Endodermal cell (in vitro differentiated cells): Measurements from ENCODE around the gene RBM20. TPM values are rescaled to one million over a fixed set of nuclear protein-coding genes. Genes with fewer than 3 reads are reported as not detected.

Source experiments
- DNase-seq: peaks from one replicate; pipeline ENCODE4 v3.0.0-alpha.2; 2017
- H3K27ac ChIP-seq: 2 replicates; pipeline ENCODE4 v1.5.1; 2013; ENCODE audit warnings: mild to moderate bottlenecking, low read depth, low read length, moderate library complexity
- H3K27me3 ChIP-seq: 2 replicates; pipeline ENCODE4 v1.6.1; 2013; ENCODE audit warnings: mild to moderate bottlenecking, low read length, moderate library complexity; ENCODE audit not compliant: insufficient read depth, control insufficient read depth, poor library complexity, severe bottlenecking
- H3K36me3 ChIP-seq: 2 replicates; pipeline ENCODE4 v1.7.0; 2013; ENCODE audit warnings: mild to moderate bottlenecking, low read length, moderate library complexity; ENCODE audit not compliant: control insufficient read depth, insufficient read depth
- H3K4me1 ChIP-seq: one replicate; pipeline ENCODE4 v1.7.0; 2013; ENCODE audit warnings: low read length; ENCODE audit not compliant: control insufficient read depth, insufficient read depth
- H3K4me3 ChIP-seq: 2 replicates; pipeline ENCODE4 v1.5.1; 2013; ENCODE audit warnings: mild to moderate bottlenecking, low read length, moderate library complexity
- H3K9ac ChIP-seq: 2 replicates; pipeline ENCODE4 v1.6.1; 2013; ENCODE audit warnings: mild to moderate bottlenecking, low read length, moderate library complexity; ENCODE audit not compliant: poor library complexity, severe bottlenecking; ENCODE audit errors: extremely low read depth
- H3K9me3 ChIP-seq: 2 replicates; pipeline ENCODE4 v1.6.1; 2013; ENCODE audit warnings: mild to moderate bottlenecking, low read length, moderate library complexity; ENCODE audit not compliant: control insufficient read depth
- H3K27ac Mint-ChIP-seq: 2 replicates; pipeline ENCODE4 v1.8.0; 2020; ENCODE audit warnings: mixed read lengths
- H3K27me3 Mint-ChIP-seq: 2 replicates; pipeline ENCODE4 v1.8.0; 2021; ENCODE audit warnings: mild to moderate bottlenecking, mixed read lengths; ENCODE audit not compliant: insufficient read depth
- H3K36me3 Mint-ChIP-seq: 2 replicates; pipeline ENCODE4 v1.8.0; 2020; ENCODE audit warnings: low read depth, mixed read lengths
- H3K4me1 Mint-ChIP-seq: 2 replicates; pipeline ENCODE4 v1.8.0; 2020; ENCODE audit warnings: mixed read lengths
- H3K4me3 Mint-ChIP-seq: 2 replicates; pipeline ENCODE4 v1.8.0; 2020; ENCODE audit warnings: mild to moderate bottlenecking, moderate library complexity, mixed read lengths
- H3K9me3 Mint-ChIP-seq: 2 replicates; pipeline ENCODE4 v1.8.0; 2020; ENCODE audit warnings: mild to moderate bottlenecking, mixed read lengths
- whole genome bisulfite sequencing, 2 experiments: methylation state at CpG; one replicate each; pipeline versions ENCODE4 v1.1.5 to v1.1.7; 2013; ENCODE audit warnings: missing lambda C conversion rate in 2 of 2, mixed read lengths in 1 of 2; ENCODE audit not compliant: insufficient coverage in 1 of 2, insufficient read length in 1 of 2; 5-methylcytosine and 5-hydroxymethylcytosine counted together
- total RNA-seq, 2 donors: library from RNA; stranded (reverse); fragmentation: NEBNext Ultra II Directional in 1 of 2; extraction: Animal tissue kit (Norgen Biotek cat#: 25700) in 1 of 2; gene quantifications; 2 replicates in 1 of 2; 3 replicates in 1 of 2; pipeline ENCODE4 v1.2.1, GENCODE V29; 2021
- TF ChIP-seq, protein P1 (sequence below): fragments of 200-600 bp; sonication (generic); conservative IDR thresholded peaks from 2 replicates; pipeline ENCODE4 v1.5.0; 2021; ENCODE audit warnings: antibody characterized with exemption, mild to moderate bottlenecking

The RBM20 gene
- total RNA-seq, 2 donors from 2014 or later, result 6.2 to 7.0 TPM

DNA sequence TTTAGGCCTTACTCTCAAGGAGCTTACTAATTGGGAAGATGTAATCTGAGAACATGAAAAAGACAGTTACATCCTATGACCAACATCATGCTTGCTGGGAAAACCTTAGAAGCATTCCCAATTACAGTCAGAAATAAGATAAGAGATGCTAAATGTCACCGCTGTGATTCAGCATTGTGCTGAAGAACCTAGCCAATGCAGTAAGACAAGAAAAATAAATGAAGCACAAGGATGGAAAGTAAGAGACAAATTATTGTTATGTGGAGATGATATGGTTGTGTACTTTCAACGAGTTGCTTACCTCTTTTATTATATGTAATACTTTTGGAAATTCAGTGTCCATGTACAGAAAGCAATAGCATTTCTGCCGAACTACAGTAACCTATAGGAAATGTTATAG lies 104.8 kb downstream of the RBM20 start:
- Histone ChIP-seq H3K27ac (no peak overlapping the region), H3K27me3 (no peaks in the 10 kb centered on the region), H3K36me3 (no peaks in the 10 kb centered on the region), H3K4me1 (no peaks in the 10 kb centered on the region), H3K4me3 (no peak overlapping the region), H3K9ac (no peak overlapping the region), H3K9me3 (peaks cover 14% of the 10 kb centered on the region)
- TF ChIP-seq, protein P1, sequence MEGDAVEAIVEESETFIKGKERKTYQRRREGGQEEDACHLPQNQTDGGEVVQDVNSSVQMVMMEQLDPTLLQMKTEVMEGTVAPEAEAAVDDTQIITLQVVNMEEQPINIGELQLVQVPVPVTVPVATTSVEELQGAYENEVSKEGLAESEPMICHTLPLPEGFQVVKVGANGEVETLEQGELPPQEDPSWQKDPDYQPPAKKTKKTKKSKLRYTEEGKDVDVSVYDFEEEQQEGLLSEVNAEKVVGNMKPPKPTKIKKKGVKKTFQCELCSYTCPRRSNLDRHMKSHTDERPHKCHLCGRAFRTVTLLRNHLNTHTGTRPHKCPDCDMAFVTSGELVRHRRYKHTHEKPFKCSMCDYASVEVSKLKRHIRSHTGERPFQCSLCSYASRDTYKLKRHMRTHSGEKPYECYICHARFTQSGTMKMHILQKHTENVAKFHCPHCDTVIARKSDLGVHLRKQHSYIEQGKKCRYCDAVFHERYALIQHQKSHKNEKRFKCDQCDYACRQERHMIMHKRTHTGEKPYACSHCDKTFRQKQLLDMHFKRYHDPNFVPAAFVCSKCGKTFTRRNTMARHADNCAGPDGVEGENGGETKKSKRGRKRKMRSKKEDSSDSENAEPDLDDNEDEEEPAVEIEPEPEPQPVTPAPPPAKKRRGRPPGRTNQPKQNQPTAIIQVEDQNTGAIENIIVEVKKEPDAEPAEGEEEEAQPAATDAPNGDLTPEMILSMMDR, result no peak
- no peak overlapping the region for H3K27ac Mint-ChIP-seq
- peaks cover 2% of the 10 kb centered on the region for H3K36me3 Mint-ChIP-seq
- H3K27me3 Mint-ChIP-seq, result no peaks in the 10 kb centered on the region
- DNase-seq, result no peak
- WGBS, 2 experiments, result 98 to 100% methylated on average over 1 to 2 of the region's 3 CpGs
- H3K4me1 Mint-ChIP-seq, result no peaks in the 10 kb centered on the region
- peaks cover 7% of the 10 kb centered on the region for H3K9me3 Mint-ChIP-seq
- no peak overlapping the region for H3K4me3 Mint-ChIP-seq

DNA sequence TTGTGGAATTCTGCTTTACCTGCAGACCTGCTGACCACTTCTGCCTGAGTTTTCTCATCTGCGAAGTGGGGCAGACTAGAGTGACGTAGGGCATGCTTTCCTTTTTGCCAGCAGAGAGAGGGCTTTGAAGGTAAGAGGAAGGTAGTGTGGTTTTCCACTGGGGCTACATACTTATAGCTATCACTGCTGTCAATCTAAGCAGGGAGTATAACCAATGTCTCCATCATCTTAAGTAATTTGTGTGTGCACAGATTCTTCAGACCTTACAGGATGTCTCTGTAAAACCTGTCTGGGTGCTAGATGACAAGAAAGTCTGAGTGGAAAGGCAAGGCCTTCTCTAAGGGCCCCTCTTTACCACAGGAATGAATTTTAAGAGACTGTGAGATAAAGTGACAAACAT lies 106.8 kb downstream of the RBM20 start:
- Mint-ChIP-seq H3K27ac (no peak overlapping the region), H3K27me3 (no peaks in the 10 kb centered on the region), H3K4me1 (peaks cover 3% of the 10 kb centered on the region), H3K36me3 (peaks cover 2% of the 10 kb centered on the region), H3K4me3 (no peak overlapping the region), H3K9me3 (peaks cover 7% of the 10 kb centered on the region)
- H3K27ac ChIP-seq, result no peak overlapping the region
- peaks cover 14% of the 10 kb centered on the region for H3K9me3 ChIP-seq
- no peaks in the 10 kb centered on the region for H3K36me3 ChIP-seq
- DNase-seq, result no peak
- no peak overlapping the region for H3K9ac ChIP-seq
- no peaks in the 10 kb centered on the region for H3K4me1 ChIP-seq
- H3K4me3 ChIP-seq, result no peak overlapping the region
- no peaks in the 10 kb centered on the region for H3K27me3 ChIP-seq
- TF ChIP-seq, protein P1, result no peak
- WGBS, 2 experiments, result 93% methylated on average over 2 of the region's 2 CpGs; no CpG with 5 or more reads in 1 of the 2 experiments

DNA sequence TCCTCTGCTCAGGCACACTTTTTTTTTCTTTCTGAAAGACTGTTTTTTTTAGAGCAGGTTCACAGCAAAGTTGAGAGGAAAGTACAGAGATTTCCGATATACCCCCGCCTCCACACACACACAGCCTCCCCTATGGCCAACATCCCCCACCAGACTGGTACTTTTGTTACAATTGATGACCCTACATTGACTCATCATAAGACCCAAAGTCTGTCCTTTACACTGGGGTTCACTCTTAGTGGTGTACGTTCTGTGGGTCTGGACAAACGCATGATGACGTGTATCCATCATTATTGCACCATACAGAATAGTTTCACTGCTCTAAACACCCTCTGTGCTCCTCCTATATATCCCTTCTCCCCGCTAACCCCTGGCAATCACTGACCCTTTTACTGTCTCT lies 107.7 kb downstream of the RBM20 start:
- 70 to 77% methylated on average over 4 to 6 of the region's 6 CpGs for WGBS, 2 experiments
- H3K9me3 Mint-ChIP-seq, result peaks cover 7% of the 10 kb centered on the region
- H3K36me3 Mint-ChIP-seq, result peaks cover 2% of the 10 kb centered on the region
- no peaks in the 10 kb centered on the region for H3K27me3 Mint-ChIP-seq
- H3K4me3 Mint-ChIP-seq, result no peak overlapping the region
- H3K36me3 ChIP-seq, result no peaks in the 10 kb centered on the region
- no peaks in the 10 kb centered on the region for H3K4me1 ChIP-seq
- H3K9ac ChIP-seq, result no peak overlapping the region
- H3K27ac ChIP-seq, result no peak overlapping the region
- no peak overlapping the region for H3K4me3 ChIP-seq
- TF ChIP-seq, protein P1, result no peak
- peaks cover 14% of the 10 kb centered on the region for H3K9me3 ChIP-seq
- H3K27ac Mint-ChIP-seq, result no peak overlapping the region
- H3K27me3 ChIP-seq, result no peaks in the 10 kb centered on the region
- H3K4me1 Mint-ChIP-seq, result peaks cover 3% of the 10 kb centered on the region
- no peak for DNase-seq
